ENCODE results near the gene UCHL5.
"Not testable (repeated sequence)": the region's sequence is repeated elsewhere in the genome, so short reads cannot be mapped to it uniquely, and the experiment has no call there.

Gene UCHL5

GRCh38 chr1:193062698-193063463 lies 3.7 kb upstream of the UCHL5 start:
- peak; percentile 19 for DNase-seq

GRCh38 chr1:193060938-193061337 lies 1.8 kb upstream of the UCHL5 start:
- peak; percentile 48 for DNase-seq

- no peak for DNase-seq
Measured at GRCh38 chr1:193060406-193060805, 1.2 kb upstream of the UCHL5 start.

GRCh38 chr1:193060115-193060403 lies 899 bp upstream of the UCHL5 start:
- DNase-seq: no peak

- peak; percentile 85 for DNase-seq
Measured at GRCh38 chr1:193058529-193059281, 455 bp downstream of the UCHL5 start.

GRCh38 chr1:193054169-193054675 lies 4.9 kb downstream of the UCHL5 start:
- no peak for DNase-seq

GRCh38 chr1:193048913-193049312 lies 10.2 kb downstream of the UCHL5 start:
- not testable (repeated sequence) for DNase-seq

GRCh38 chr1:193042766-193043691 lies 16.1 kb downstream of the UCHL5 start:
- DNase-seq: no peak

GRCh38 chr1:193040011-193040410 lies 19.1 kb downstream of the UCHL5 start:
- DNase-seq: no peak

GRCh38 chr1:193036337-193037047 lies 22.7 kb downstream of the UCHL5 start:
- no peak for DNase-seq

GRCh38 chr1:193033610-193034009 lies 25.6 kb downstream of the UCHL5 start:
- no peak for DNase-seq

- DNase-seq: not testable (repeated sequence)
Measured at GRCh38 chr1:193032643-193033427, 26.3 kb downstream of the UCHL5 start.

GRCh38 chr1:193031431-193031830 lies 27.7 kb downstream of the UCHL5 start:
- peak; percentile 14 for DNase-seq

GRCh38 chr1:193030280-193030679 lies 28.9 kb downstream of the UCHL5 start:
- no peak for DNase-seq

GRCh38 chr1:193025218-193025617 lies 33.9 kb downstream of the UCHL5 start:
- DNase-seq: no peak

GRCh38 chr1:193019442-193020026 lies 39.6 kb downstream of the UCHL5 start:
- DNase-seq: peak; percentile 46

- no peak for DNase-seq
Measured at GRCh38 chr1:193016788-193017187, 42.4 kb downstream of the UCHL5 start.

- DNase-seq: no peak
Measured at GRCh38 chr1:193014400-193014799, 44.8 kb downstream of the UCHL5 start.

GRCh38 chr1:193013707-193014106 lies 45.5 kb downstream of the UCHL5 start:
- no peak for DNase-seq

- no peak for DNase-seq
Measured at GRCh38 chr1:193013005-193013404, 46.2 kb downstream of the UCHL5 start.

GRCh38 chr1:193011406-193011805 lies 47.8 kb downstream of the UCHL5 start:
- DNase-seq: no peak
